IPS DF 4.7 (cell line): Measurements from ENCODE around the gene FRMD4A.

ENCODE experiments used
- DNase-seq: peaks from one replicate; pipeline ENCODE4 v3.0.0-alpha.2; 2013; ENCODE audit warnings: low spot score; ENCODE audit errors: extremely low read depth

FRMD4A gene

DNA sequence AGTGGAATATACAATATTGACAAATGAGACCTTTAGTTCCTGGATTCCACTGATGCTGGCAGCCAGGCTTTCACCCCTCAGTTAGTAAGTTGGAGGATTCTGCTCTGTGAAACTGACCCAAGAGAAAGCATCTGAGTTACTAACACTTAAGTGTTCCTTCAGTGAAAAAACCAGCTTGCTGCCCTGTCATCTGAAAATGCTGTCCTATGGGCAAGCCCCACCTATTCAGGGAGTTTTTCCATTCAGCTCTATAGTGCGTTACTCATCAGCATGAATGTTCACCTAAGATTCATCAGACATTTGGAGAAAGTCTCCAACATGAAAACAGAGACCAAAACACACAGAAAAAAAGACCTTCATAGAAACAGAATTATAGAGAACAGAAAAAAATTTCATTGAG is 706.1 kb downstream of the FRMD4A start:
- no peak for DNase-seq

DNA sequence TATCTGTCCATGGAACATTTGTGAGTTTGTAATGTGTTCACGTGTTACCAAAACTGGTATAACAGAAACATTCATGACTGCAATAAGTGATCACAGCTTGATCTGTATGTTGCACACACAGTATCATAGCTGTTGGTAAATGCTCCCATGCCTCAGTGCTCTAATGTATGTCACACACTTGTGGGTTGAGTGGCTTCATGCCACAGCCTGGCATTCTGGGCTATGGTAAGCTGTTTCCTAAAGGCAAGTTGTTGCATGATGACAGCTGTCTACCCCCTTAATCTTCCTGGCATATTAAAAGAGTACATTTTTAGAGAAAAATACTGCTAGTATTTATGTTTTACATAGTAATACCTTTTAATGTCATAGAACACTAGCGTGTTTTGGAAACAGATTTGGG is 708.8 kb downstream of the FRMD4A start:
- no peak for DNase-seq

DNA sequence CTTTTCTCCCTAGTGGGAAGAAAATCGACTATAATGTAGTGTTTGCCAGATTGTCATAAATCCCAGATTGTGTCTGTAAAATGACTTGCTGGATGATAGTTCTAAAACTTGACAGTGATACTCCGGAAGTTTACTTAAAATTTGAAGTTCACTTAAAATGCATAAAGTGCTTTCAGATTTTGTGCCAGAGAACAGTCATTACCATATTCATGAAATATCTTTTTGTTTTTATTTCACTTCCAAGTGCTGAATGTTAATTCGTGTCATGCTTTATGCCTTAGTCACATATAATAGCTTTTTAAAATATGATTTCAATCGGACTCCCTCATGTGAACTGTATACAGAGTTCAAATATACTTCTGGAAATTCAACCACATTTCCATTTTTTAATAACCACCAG is 713.6 kb downstream of the FRMD4A start:
- no peak for DNase-seq

DNA sequence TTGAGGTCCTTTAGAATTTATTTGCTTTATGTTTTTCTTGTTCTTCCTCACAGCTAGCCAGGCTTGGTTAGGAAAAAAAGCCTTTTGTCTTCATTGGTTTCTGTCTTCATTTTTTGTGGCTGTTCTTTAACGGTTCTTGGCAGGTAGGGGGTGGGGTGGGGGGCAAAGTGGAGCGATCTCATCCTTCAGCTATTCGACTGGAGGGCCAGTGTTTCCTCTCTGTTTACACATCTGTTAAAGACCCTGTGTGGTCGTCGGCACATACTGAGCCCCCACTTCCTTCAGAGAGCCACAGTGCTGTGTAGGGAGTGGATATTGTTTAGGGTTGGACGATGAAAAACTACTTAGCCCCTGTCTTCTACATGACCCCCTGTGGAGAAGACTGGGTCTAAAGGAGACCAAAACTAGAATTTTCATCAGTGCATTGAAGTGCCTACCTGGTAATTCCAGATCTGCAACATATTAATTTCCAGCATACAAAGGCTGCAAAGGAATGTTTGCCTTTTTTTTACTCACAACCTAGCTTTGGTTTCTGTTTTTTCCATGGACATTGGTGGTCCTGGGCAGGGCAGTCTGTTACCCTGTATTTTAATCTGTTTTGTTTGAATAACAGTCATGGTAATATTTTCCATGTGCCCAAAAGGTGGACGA is 714.9 kb downstream of the FRMD4A start:
- DNase-seq = no peak

DNA sequence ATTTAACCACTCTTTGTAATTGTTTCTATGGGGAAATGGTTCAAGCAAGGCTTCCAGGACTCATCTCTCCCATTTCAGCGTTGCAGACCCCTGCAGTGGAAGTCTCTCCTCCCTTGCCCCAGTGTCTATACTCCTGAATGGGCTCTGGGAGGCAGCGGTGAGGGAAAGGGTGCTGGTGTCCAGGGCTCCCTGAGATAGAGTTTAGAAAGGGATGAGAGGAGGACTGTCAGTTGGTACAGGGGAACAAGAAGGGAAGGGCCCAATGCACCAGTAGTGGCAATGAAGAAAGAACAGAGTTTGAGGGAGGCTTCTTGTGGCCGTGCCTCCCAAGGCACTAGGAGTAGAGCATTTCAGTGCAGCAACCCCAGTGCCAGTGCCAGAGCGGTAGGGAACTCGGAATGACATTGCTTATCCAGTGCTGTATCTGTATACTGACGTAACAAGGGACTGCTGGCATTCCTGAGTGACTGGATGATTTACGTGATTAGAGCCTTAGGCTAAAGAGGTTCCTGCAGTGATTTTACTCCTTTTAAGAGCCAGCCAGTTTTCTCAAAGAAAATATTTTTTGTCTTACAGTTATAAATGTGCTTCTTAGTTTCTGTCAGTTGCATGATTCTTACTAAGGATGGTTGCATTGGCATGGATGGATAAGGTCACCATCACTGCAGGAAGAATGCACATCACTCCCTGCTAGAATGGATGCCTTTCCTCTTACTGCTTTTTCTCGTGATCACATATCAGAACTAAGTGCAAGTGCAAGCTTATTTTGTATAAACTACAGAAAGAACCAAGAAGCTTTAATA is 716.0 kb downstream of the FRMD4A start:
- no peak for DNase-seq

DNA sequence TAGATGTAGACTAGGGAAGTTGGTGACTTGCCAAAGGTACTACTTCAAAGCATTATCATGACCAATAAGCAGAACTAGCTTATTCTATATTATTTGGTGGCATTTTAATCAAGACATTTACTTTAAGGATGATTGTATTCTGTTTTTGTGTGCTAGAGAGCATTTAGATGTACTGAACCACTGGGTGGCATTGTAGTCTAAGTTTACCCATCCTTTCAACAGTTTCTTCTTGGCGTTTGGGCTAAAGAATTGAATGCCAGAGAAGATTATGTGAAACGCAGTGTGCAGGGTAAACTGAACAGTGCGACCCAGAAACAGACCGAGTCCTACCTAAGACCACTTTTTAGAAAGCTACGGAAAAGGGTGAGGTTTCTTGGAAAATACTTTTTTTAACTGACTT is 717.2 kb downstream of the FRMD4A start:
- DNase-seq = no peak

DNA sequence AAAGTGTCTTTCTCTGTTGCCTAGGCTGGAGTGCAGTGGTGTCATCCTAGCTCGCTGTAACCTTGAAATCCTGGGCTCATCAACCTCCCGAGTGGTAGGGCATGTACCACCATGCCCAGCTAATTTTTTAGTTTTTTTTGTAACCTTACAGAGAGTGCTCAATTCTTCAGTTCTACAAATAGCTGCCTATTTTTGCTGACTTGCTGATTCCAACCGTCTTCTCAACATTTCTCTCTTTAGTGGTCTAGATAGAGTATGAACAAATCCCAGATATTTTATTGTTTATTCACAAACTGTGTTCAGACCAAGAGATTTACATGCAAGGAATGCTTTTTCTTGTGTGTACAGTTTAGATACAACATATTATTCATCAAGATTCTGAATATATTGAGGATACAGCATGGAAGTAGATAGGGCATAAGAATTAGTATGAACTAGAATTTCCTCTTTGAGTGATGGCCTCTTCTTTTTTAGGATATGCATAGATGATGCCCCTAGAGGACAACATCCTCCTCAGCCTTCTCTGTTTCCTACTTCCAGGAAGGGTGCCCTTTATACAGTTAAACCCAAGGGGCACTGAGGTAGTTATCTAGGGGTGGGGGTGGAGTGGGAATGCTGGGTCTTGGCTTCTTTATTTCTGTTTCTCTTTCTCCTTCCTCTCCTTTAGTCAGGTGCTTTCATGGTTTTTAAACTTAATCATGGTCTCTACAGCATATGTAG is 717.9 kb downstream of the FRMD4A start:
- DNase-seq = no peak

DNA sequence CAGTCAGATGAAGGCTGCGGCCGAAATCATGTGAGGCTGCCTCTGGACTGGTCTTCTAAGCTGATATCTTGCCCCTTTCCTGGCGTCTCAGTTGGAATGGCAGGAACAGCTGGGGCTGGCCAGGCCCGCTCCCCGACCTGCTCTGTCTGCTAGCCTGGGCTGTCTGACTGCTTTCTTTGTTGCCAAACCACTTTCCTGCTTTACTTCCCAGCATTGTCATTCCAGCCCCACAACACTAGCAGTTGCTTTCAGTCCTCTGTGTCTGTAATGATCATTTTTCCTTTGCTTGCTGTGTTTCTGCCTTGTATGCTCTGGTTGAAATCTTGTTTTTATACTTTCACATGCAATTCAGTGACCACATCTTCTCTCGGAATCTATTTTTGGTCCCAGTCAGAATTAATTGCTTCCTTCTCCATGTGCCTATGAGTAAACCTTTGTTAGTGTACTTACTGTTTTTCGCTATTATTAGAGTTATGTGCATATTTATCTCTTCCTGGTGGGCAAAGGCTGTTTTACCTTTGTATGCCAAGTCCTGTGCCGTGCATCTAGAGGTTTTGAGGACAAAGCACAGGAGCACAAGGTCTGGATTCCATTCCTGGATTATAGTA is 722.4 kb downstream of the FRMD4A start:
- no peak for DNase-seq

DNA sequence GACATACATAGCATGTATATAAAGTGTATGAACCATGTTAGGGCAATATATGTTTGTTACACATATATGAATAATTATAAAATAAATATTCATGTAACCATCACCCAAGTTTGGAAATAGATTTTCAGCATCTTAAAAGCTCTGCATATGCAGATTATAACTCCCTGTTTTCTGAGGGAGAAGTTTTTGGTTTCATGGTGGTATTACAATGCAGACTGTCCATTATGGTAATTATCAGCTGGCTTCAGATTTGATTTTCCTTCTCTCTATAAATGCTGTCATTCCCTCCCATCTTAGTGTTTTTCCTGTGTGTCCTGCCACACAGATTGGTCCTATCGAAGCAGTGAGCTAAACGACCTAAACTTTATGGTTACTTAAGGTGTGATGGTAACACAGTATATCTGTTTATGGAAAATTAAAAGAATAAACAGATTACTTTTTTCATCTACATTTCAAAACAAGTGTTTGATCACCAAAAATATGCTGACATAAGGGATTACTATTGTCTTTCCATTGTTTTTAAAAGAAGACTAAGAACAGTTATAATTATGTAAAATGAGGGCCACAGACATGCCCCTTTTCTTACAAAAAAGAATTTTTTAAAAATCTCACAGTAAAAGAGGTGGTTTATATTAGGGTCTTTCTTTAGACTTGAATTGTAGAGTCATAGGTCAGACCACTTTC is 726.2 kb downstream of the FRMD4A start:
- no peak for DNase-seq

DNA sequence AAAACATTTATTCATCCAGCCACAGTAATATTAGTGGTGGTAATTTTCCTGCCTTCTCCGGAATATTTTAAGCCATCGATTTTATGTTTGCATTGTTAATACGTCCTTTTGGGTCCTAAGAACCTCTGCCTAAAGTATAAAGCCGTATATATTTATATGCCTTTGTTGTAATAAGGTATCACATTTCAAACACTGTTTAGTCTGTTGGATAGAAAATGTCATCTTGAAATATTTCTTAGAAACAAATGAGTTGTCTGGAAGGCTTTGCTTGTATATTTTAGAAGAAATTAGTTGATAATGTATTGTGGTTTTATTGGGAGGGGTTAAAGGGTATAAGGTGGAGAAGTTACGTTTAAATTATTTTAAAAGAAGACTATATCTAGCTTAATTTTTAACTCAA is 732.8 kb downstream of the FRMD4A start:
- DNase-seq = no peak

DNA sequence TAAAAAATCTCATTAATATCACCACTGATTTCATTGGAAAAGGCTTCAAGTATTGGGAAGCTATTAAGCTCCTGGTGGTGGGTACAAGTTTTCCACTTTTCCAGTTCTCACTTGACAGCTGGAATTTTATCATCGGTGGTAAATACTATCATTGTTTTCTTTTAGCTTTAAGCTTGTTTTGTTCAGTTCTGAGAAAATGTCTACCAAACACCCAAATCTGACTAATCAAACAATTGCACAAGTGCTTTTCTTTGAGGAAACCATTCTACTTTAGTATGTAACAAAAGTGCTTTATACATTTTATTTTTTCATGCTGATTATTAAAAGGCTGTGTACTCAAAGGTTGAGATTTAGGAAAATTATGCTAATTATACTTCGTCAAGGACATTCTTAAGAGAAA is 736.1 kb downstream of the FRMD4A start:
- no peak for DNase-seq
